Glutamatergic neuron (in vitro differentiated cells): ENCODE results near the gene WASF3. TPM values are rescaled to one million over a fixed set of nuclear protein-coding genes. Genes with fewer than 3 reads are reported as not detected.

Experiments used
- DNase-seq: peaks from one replicate; pipeline ENCODE4 v3.0.0; 2022
- H3K27ac Mint-ChIP-seq: one replicate; pipeline ENCODE4 v1.8.0; 2020; ENCODE audit warnings: mild to moderate bottlenecking, mixed read lengths, inconsistent platforms; ENCODE audit not compliant: unreplicated experiment
- H3K27me3 Mint-ChIP-seq: one replicate; pipeline ENCODE4 v1.8.0; 2020; ENCODE audit warnings: mild to moderate bottlenecking, moderate library complexity, mixed read lengths, inconsistent platforms; ENCODE audit not compliant: unreplicated experiment
- H3K36me3 Mint-ChIP-seq: one replicate; pipeline ENCODE4 v1.8.0; 2020; ENCODE audit warnings: mild to moderate bottlenecking, mixed read lengths, inconsistent platforms; ENCODE audit not compliant: unreplicated experiment
- H3K4me1 Mint-ChIP-seq: one replicate; pipeline ENCODE4 v1.8.0; 2020; ENCODE audit warnings: mild to moderate bottlenecking, low read depth, mixed read lengths, inconsistent platforms; ENCODE audit not compliant: unreplicated experiment
- H3K4me3 Mint-ChIP-seq: one replicate; pipeline ENCODE4 v1.8.0; 2020; ENCODE audit warnings: mild to moderate bottlenecking, mixed read lengths, inconsistent platforms; ENCODE audit not compliant: unreplicated experiment
- H3K9me3 Mint-ChIP-seq: one replicate; pipeline ENCODE4 v1.8.0; 2020; ENCODE audit warnings: mild to moderate bottlenecking, moderate library complexity, mixed read lengths, inconsistent platforms; ENCODE audit not compliant: unreplicated experiment
- CTCF ChIP-seq: fragments of 200-600 bp; sonication (generic); IDR thresholded peaks from one replicate; pipeline ENCODE4 v1.5.0; 2021; ENCODE audit not compliant: partially characterized antibody, unreplicated experiment
- total RNA-seq: library from RNA; stranded (reverse); fragmentation: NEBNext Ultra II Directional; extraction: Animal tissue kit (Norgen Biotek cat#: 25700); gene quantifications from one replicate; pipeline ENCODE4 v1.2.1, GENCODE V29; 2021; ENCODE audit not compliant: unreplicated experiment

WASF3 gene
- total RNA-seq, 1 donor from 2014 or later: 10.1 TPM

GRCh38 chr13:26526702-26527216, 30.7 kb upstream of the WASF3 start:
- peaks cover 2% of the 10 kb centered on the region for H3K4me1 Mint-ChIP-seq
- peaks cover 1% of the 10 kb centered on the region for H3K27me3 Mint-ChIP-seq
- no peaks in the 10 kb centered on the region for H3K36me3 Mint-ChIP-seq
- DNase-seq: no peak
- peaks cover under 1% of the 10 kb centered on the region for H3K9me3 Mint-ChIP-seq
- no peak for TF ChIP-seq CTCF
- no peak overlapping the region for H3K27ac Mint-ChIP-seq
- no peak overlapping the region for H3K4me3 Mint-ChIP-seq

GRCh38 chr13:26528527-26528926, 29.0 kb upstream of the WASF3 start:
- no peaks in the 10 kb centered on the region for H3K9me3 Mint-ChIP-seq
- no peaks in the 10 kb centered on the region for H3K4me1 Mint-ChIP-seq
- no peak overlapping the region for H3K4me3 Mint-ChIP-seq
- DNase-seq: no peak
- no peaks in the 10 kb centered on the region for H3K36me3 Mint-ChIP-seq
- H3K27ac Mint-ChIP-seq: no peak overlapping the region
- TF ChIP-seq CTCF: no peak
- no peaks in the 10 kb centered on the region for H3K27me3 Mint-ChIP-seq

- Mint-ChIP-seq H3K4me3 (no peak overlapping the region), H3K36me3 (no peaks in the 10 kb centered on the region), H3K27ac (no peak overlapping the region), H3K27me3 (no peaks in the 10 kb centered on the region), H3K4me1 (no peaks in the 10 kb centered on the region), H3K9me3 (no peaks in the 10 kb centered on the region)
- no peak for DNase-seq
- no peak for TF ChIP-seq CTCF
Measured at GRCh38 chr13:26529441-26529840, 28.0 kb upstream of the WASF3 start.

- Mint-ChIP-seq H3K4me3 (no peak overlapping the region), H3K4me1 (no peaks in the 10 kb centered on the region), H3K27ac (no peak overlapping the region), H3K27me3 (no peaks in the 10 kb centered on the region), H3K9me3 (no peaks in the 10 kb centered on the region), H3K36me3 (no peaks in the 10 kb centered on the region)
- TF ChIP-seq CTCF: no peak
- no peak for DNase-seq
Measured at GRCh38 chr13:26531742-26532141, 25.7 kb upstream of the WASF3 start.

- no peak for TF ChIP-seq CTCF
- Mint-ChIP-seq H3K4me3 (no peak overlapping the region), H3K36me3 (no peaks in the 10 kb centered on the region), H3K4me1 (no peaks in the 10 kb centered on the region), H3K9me3 (no peaks in the 10 kb centered on the region), H3K27me3 (peaks cover 2% of the 10 kb centered on the region), H3K27ac (no peak overlapping the region)
- no peak for DNase-seq
Measured at GRCh38 chr13:26534036-26534726, 23.3 kb upstream of the WASF3 start.
